ENCODE data around the gene SLC6A3.

SLC6A3 gene

GRCh38 chr5:1405539-1406530 is 39.4 kb downstream of the SLC6A3 start:
- H3K27me3 Mint-ChIP-seq = peaks cover 66% of the 10 kb centered on the region
- H3K36me3 Mint-ChIP-seq = no peaks in the 10 kb centered on the region
- peak; percentile 27 for ATAC-seq
- no peak overlapping the region for H3K4me3 Mint-ChIP-seq
- no peak overlapping the region for H3K27ac Mint-ChIP-seq
- no peaks in the 10 kb centered on the region for H3K9me3 Mint-ChIP-seq
- H3K4me1 Mint-ChIP-seq = no peaks in the 10 kb centered on the region

DNA sequence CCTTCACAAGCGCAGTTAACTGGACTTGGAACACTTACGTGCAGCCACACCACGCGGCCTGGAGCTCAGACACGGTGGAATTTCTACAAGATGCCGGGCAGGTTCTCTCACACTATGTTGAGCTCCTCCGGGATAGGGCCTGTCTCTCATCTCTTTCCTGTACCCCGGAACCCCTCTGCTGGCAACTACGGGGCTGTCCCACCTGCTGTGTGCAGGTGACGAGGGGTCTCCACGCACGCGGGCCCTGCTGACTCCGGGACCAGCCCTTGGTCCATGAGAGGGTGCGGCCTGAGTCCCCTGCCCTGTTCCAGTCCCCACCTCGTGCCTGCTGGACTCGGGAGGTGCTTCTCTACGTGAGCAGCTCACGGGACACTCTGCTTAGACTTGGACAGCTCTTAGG is 40.1 kb downstream of the SLC6A3 start:
- Mint-ChIP-seq H3K36me3 (no peaks in the 10 kb centered on the region), H3K27me3 (peaks cover 66% of the 10 kb centered on the region), H3K4me1 (no peaks in the 10 kb centered on the region), H3K9me3 (no peaks in the 10 kb centered on the region), H3K4me3 (no peak overlapping the region), H3K27ac (no peak overlapping the region)
- no peak for ATAC-seq

DNA sequence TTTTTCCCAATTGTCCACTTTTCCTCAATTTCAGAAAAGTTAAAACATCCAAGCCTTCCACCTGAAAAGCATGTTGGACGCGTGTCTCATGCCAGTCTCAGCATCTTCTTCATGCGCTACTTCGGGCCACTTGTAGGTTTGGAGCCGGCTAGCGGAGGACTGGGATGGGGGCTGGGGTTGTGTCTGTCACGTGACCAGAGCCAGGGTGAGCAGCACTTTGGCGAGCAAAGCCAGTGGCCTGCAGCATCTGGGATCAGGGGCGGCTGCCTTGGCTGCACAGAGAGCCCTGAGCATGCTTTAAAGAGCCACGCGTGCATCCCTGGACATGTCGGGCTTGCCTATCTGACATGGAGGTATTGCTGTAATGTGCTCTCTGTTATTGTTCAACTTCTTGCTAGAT is 41.2 kb downstream of the SLC6A3 start:
- no peaks in the 10 kb centered on the region for H3K36me3 Mint-ChIP-seq
- H3K4me1 Mint-ChIP-seq = no peaks in the 10 kb centered on the region
- no peak overlapping the region for H3K27ac Mint-ChIP-seq
- no peak for ATAC-seq
- peaks cover 4% of the 10 kb centered on the region for H3K9me3 Mint-ChIP-seq
- H3K27me3 Mint-ChIP-seq = peaks cover 66% of the 10 kb centered on the region
- no peak overlapping the region for H3K4me3 Mint-ChIP-seq

DNA sequence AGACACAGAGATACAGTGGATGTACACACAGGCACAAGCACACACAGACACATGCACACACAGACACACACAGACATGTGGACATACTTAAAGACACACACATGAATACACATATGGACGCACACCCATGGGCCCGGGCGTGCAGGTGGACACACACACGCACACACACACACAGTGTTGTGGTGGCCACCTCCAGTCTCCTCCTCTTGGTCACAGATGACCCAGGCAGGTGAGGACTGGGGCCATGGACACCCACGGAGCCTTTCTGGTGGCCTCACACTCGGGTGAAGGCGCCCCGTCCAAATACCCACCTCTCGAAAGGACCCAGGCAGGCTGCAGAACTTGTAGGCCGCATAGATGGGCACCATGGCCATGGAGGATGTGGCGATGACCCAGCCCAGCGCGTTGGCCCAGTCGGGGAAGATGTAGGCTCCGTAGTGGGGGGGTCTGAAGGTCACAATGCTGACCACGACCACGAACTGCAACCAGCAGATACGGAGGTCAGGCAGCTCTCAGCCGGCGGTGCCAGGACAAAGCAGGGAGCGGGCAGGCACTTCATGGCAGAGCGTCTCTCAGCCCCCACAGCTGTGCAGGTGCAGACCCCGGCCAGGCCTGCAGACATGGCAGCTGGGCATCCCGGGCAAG is 42.5 kb downstream of the SLC6A3 start:
- no peak for ATAC-seq

GRCh38 chr5:1401536-1402138 is 43.6 kb downstream of the SLC6A3 start:
- Mint-ChIP-seq H3K4me1 (no peaks in the 10 kb centered on the region), H3K36me3 (no peaks in the 10 kb centered on the region), H3K27ac (no peak overlapping the region), H3K27me3 (peaks cover 64% of the 10 kb centered on the region), H3K4me3 (no peak overlapping the region), H3K9me3 (peaks cover 4% of the 10 kb centered on the region)
- no peak for ATAC-seq

More for the DNA sequence above, 42.5 kb downstream of the SLC6A3 start:
- H3K9me3 Mint-ChIP-seq = peaks cover 4% of the 10 kb centered on the region
- H3K36me3 Mint-ChIP-seq = no peaks in the 10 kb centered on the region
- H3K4me1 Mint-ChIP-seq = no peaks in the 10 kb centered on the region
- no peak overlapping the region for H3K27ac Mint-ChIP-seq
- H3K4me3 Mint-ChIP-seq = no peak overlapping the region
- H3K27me3 Mint-ChIP-seq = peaks cover 64% of the 10 kb centered on the region

- peaks cover 68% of the 10 kb centered on the region for H3K27me3 Mint-ChIP-seq
- H3K9me3 Mint-ChIP-seq = peaks cover 4% of the 10 kb centered on the region
- ATAC-seq = no peak
- no peaks in the 10 kb centered on the region for H3K4me1 Mint-ChIP-seq
- H3K36me3 Mint-ChIP-seq = no peaks in the 10 kb centered on the region
- H3K4me3 Mint-ChIP-seq = no peak overlapping the region
- no peak overlapping the region for H3K27ac Mint-ChIP-seq
These were observed 44.3 kb downstream of the SLC6A3 start for GRCh38 chr5:1400936-1401335.

- no peak for ATAC-seq
- no peaks in the 10 kb centered on the region for H3K4me1 Mint-ChIP-seq
These were observed 44.9 kb downstream of the SLC6A3 start for GRCh38 chr5:1400211-1400855.

DNA sequence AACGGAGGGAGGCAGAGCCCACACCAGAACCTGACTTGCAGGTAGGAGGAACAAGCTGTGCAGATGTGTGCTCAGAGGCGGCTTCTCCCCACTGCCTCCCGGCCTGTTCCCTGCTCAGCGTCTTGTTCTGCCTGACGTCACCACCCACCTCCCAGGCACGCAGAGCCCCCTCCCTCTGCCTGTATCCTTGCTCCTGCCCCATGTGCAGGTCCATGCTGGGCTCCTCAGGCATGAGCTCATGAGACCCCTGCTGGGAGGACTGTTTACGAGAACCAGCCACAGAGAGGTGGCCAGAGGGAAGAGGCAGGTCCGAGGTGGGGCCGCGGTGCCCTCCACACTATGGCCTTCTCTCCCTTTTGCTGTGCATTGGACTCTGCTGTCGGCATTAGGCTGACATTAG is 45.5 kb downstream of the SLC6A3 start:
- H3K9me3 Mint-ChIP-seq = peaks cover 4% of the 10 kb centered on the region
- H3K4me3 Mint-ChIP-seq = no peak overlapping the region
- H3K27me3 Mint-ChIP-seq = peaks cover 80% of the 10 kb centered on the region
- no peaks in the 10 kb centered on the region for H3K4me1 Mint-ChIP-seq
- no peak for ATAC-seq
- no peaks in the 10 kb centered on the region for H3K36me3 Mint-ChIP-seq
- no peak overlapping the region for H3K27ac Mint-ChIP-seq

More at GRCh38 chr5:1400211-1400855, 44.9 kb downstream of the SLC6A3 start:
- Mint-ChIP-seq H3K4me3 (no peak overlapping the region), H3K9me3 (peaks cover 4% of the 10 kb centered on the region), H3K27me3 (peaks cover 74% of the 10 kb centered on the region), H3K36me3 (no peaks in the 10 kb centered on the region), H3K27ac (no peak overlapping the region)

GRCh38 chr5:1396293-1396816 is 48.9 kb downstream of the SLC6A3 start:
- Mint-ChIP-seq H3K9me3 (peaks cover 4% of the 10 kb centered on the region), H3K27ac (no peak overlapping the region), H3K4me3 (no peak overlapping the region), H3K36me3 (no peaks in the 10 kb centered on the region), H3K27me3 (peaks cover 90% of the 10 kb centered on the region), H3K4me1 (no peaks in the 10 kb centered on the region)
- ATAC-seq = no peak

GRCh38 chr5:1394881-1395860 is 50.1 kb downstream of the SLC6A3 start:
- H3K4me3 Mint-ChIP-seq = no peak overlapping the region
- H3K9me3 Mint-ChIP-seq = peaks cover 4% of the 10 kb centered on the region
- H3K4me1 Mint-ChIP-seq = no peaks in the 10 kb centered on the region
- ATAC-seq = no peak
- no peak overlapping the region for H3K27ac Mint-ChIP-seq
- peaks cover 78% of the 10 kb centered on the region for H3K27me3 Mint-ChIP-seq
- no peaks in the 10 kb centered on the region for H3K36me3 Mint-ChIP-seq

GRCh38 chr5:1393571-1394501 is 51.4 kb downstream of the SLC6A3 start:
- no peak for ATAC-seq
- no peaks in the 10 kb centered on the region for H3K4me1 Mint-ChIP-seq
- H3K36me3 Mint-ChIP-seq = no peaks in the 10 kb centered on the region
- H3K4me3 Mint-ChIP-seq = no peak overlapping the region
- H3K27ac Mint-ChIP-seq = no peak overlapping the region
- peaks cover under 1% of the 10 kb centered on the region for H3K9me3 Mint-ChIP-seq
- peaks cover 65% of the 10 kb centered on the region for H3K27me3 Mint-ChIP-seq

DNA sequence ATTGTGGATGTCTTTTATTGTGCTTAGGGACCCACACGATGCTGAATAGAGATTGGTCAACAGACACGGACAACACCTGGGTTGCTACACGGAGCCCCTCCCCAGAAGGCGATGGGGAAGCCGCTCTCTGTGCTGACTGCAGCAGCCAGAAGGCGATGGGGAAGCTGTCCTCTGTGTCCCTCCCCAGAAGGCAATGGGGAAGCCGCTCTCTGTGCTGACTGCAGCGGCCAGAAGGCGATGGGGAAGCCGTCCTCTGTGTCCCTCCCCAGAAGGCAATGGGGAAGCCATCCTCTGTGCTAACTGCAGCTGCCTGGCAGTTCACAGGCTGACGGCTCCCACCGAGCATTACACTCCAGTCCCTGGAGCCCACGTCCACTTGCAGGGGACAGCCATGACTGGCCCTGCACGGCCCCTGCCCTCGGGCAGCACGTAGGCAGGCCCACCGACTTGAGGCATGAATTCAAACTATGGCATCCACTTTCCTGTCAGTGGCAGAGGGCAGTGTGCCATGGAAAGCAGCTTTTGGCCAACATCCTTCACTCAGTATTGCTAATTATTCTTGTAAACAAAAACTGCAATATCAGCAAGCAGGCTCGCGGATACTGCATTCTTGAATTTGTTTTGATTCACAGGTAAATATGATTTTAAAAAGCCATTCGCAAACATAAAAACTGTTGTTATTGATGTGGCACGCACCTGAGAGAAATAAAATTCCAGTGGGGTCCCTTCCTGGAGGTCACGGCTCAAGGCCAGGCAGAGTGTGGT is 52.3 kb downstream of the SLC6A3 start:
- Mint-ChIP-seq H3K27ac (no peak overlapping the region), H3K27me3 (peaks cover 61% of the 10 kb centered on the region), H3K9me3 (peaks cover 8% of the 10 kb centered on the region), H3K36me3 (no peaks in the 10 kb centered on the region), H3K4me3 (no peak overlapping the region), H3K4me1 (no peaks in the 10 kb centered on the region)
- ATAC-seq = no peak

DNA sequence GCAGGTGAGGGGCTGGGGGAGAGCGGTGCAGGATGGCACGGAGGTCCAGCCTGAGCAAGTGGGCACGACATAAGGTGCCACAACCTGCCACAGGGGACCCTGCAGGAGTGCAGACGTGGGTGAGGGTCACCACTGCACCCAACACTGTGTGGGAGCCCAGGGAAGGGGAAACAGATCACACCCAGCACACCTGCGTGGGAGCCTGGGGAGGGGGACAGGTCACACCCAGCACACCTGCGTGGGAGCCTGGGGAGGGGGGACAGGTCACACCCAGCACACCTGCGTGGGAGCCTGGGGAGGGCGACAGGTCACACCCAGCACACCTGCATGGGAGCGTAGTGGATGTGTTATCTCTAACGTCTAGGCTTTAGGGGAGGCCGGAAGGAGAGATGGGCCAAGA is 53.0 kb downstream of the SLC6A3 start:
- Mint-ChIP-seq H3K9me3 (peaks cover 8% of the 10 kb centered on the region), H3K36me3 (no peaks in the 10 kb centered on the region), H3K27me3 (peaks cover 54% of the 10 kb centered on the region), H3K27ac (no peak overlapping the region), H3K4me3 (no peak overlapping the region), H3K4me1 (peaks cover 3% of the 10 kb centered on the region)
- no peak for ATAC-seq

Data from stimulated activated memory B cell treated with anti-CD40 and anti-IgM and Interleukin-4, amounts not matched to agents 10 μg/mL and 1 μg/mL and 100 μg/mL, for 72 hours (primary cell).